ENCODE data around the gene CLRN1. TPM values are rescaled to one million over a fixed set of nuclear protein-coding genes. Genes with fewer than 3 reads are reported as not detected.

CLRN1 gene
- total RNA-seq, 1 donor from 2014 or later = not detected

DNA sequence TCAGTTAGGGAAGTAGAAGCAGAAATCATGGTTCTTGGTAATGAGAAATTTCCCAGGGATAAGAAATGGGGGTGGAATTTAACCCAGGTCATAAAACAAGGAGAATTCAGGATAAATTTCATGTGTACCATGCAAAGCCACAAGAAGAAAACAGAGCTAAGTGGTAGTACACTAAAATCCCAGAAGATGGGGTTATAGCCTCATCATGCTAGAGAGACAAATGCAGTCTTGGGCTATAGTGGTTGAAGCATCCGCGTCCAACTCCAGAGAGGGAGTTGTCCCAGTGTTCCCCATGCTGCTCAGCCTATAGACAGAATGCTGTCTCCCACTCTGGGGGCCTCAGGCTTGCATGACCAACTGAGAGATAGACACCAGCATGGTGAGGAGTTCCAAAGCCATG is 36.2 kb upstream of the CLRN1 start:
- no peak overlapping the region for H3K4me3 Mint-ChIP-seq (ENCODE audit: unreplicated experiment)
- TF ChIP-seq, protein P1, sequence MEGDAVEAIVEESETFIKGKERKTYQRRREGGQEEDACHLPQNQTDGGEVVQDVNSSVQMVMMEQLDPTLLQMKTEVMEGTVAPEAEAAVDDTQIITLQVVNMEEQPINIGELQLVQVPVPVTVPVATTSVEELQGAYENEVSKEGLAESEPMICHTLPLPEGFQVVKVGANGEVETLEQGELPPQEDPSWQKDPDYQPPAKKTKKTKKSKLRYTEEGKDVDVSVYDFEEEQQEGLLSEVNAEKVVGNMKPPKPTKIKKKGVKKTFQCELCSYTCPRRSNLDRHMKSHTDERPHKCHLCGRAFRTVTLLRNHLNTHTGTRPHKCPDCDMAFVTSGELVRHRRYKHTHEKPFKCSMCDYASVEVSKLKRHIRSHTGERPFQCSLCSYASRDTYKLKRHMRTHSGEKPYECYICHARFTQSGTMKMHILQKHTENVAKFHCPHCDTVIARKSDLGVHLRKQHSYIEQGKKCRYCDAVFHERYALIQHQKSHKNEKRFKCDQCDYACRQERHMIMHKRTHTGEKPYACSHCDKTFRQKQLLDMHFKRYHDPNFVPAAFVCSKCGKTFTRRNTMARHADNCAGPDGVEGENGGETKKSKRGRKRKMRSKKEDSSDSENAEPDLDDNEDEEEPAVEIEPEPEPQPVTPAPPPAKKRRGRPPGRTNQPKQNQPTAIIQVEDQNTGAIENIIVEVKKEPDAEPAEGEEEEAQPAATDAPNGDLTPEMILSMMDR (IDR thresholded peaks at IDR 0.05; ENCODE audit: unreplicated experiment) = no peak
- no peaks in the 10 kb centered on the region for H3K4me1 Mint-ChIP-seq (ENCODE audit: unreplicated experiment)
- no peaks in the 10 kb centered on the region for H3K27me3 Mint-ChIP-seq (ENCODE audit: unreplicated experiment)
- H3K27ac Mint-ChIP-seq (ENCODE audit: unreplicated experiment) = no peak overlapping the region
- no peaks in the 10 kb centered on the region for H3K9me3 Mint-ChIP-seq (ENCODE audit: unreplicated experiment)
- H3K36me3 Mint-ChIP-seq (ENCODE audit: low read depth, unreplicated experiment) = no peaks in the 10 kb centered on the region
- DNase-seq (ENCODE audit: low spot score) = no peak

- Mint-ChIP-seq H3K4me3 (ENCODE audit: unreplicated experiment) (no peak overlapping the region), H3K4me1 (ENCODE audit: unreplicated experiment) (peaks cover 7% of the 10 kb centered on the region), H3K27me3 (ENCODE audit: unreplicated experiment) (peaks cover 1% of the 10 kb centered on the region), H3K9me3 (ENCODE audit: unreplicated experiment) (no peaks in the 10 kb centered on the region), H3K36me3 (ENCODE audit: low read depth, unreplicated experiment) (no peaks in the 10 kb centered on the region), H3K27ac (ENCODE audit: unreplicated experiment) (no peak overlapping the region)
- TF ChIP-seq, protein P1 (IDR thresholded peaks at IDR 0.05; ENCODE audit: unreplicated experiment) = no peak
- no peak for DNase-seq (ENCODE audit: low spot score)
These were observed 31.2 kb upstream of the CLRN1 start for GRCh38 chr3:151003768-151004134.

- H3K4me1 Mint-ChIP-seq (ENCODE audit: unreplicated experiment) = peaks cover 7% of the 10 kb centered on the region
- H3K27ac Mint-ChIP-seq (ENCODE audit: unreplicated experiment) = no peak overlapping the region
These were observed 30.7 kb upstream of the CLRN1 start for GRCh38 chr3:151003029-151003767.

DNA sequence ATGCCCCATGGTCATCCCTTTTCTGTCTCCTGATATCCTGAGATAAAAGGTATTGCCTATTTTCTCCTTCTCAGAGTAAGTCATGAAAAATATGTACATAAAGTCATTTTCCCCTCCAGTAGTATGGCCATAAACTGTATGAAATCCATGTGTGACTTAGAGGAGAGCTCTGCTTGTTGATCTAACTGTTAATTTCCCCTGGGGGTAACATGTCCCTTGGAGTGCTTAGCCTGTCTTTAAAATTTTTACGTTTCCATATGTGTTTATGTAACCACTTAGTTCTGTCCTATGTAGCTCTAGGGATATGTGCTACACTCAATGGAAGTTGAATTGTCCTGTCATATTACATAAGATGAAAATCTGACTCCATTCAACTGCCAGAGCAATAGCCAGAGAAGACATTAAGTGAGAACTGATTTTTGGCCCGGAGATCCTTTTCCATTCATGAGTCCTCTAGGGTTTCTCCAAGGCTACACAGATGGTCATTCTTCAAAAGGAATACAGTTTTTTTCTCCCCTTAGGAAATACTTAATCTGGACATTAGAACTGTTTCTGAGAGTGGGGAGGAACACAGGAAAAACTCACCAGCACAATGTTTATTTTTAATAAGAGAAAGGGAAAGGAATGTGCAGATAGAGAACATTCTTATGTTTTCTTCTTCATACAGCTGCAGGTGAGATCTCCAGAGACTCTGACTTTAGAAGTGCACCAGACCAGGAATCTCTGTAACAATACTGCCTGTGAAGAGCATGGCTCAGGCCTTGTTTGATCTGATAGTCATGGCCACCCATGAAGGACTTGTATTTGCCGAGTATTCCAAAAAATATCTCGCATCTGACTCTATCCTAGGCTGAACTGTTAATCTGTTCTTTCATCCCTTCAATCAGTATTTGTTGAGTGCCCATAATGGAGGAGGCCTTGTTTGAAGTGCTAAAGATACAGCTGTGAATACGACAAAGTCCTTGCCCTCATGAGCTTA is 29.8 kb upstream of the CLRN1 start:
- Mint-ChIP-seq H3K36me3 (ENCODE audit: low read depth, unreplicated experiment) (no peaks in the 10 kb centered on the region), H3K4me1 (ENCODE audit: unreplicated experiment) (peaks cover 7% of the 10 kb centered on the region), H3K27me3 (ENCODE audit: unreplicated experiment) (peaks cover 3% of the 10 kb centered on the region), H3K4me3 (ENCODE audit: unreplicated experiment) (no peak overlapping the region), H3K27ac (ENCODE audit: unreplicated experiment) (no peak overlapping the region), H3K9me3 (ENCODE audit: unreplicated experiment) (peaks cover 5% of the 10 kb centered on the region)
- TF ChIP-seq, protein P1 (IDR thresholded peaks at IDR 0.05; ENCODE audit: unreplicated experiment) = no peak
- DNase-seq (ENCODE audit: low spot score) = no peak

More at GRCh38 chr3:151003029-151003767, 30.7 kb upstream of the CLRN1 start:
- H3K27me3 Mint-ChIP-seq (ENCODE audit: unreplicated experiment) = peaks cover 1% of the 10 kb centered on the region
- H3K9me3 Mint-ChIP-seq (ENCODE audit: unreplicated experiment) = no peaks in the 10 kb centered on the region
- DNase-seq (ENCODE audit: low spot score) = no peak
- no peak overlapping the region for H3K4me3 Mint-ChIP-seq (ENCODE audit: unreplicated experiment)
- TF ChIP-seq, protein P1 (IDR thresholded peaks at IDR 0.05; ENCODE audit: unreplicated experiment) = no peak
- H3K36me3 Mint-ChIP-seq (ENCODE audit: low read depth, unreplicated experiment) = no peaks in the 10 kb centered on the region

Measured in endothelial cell (in vitro differentiated cells).